Right lobe of liver (tissue), 4 donors: ENCODE results near the gene GID8.
"Not testable (repeated sequence)": the region's sequence is repeated elsewhere in the genome, so short reads cannot be mapped to it uniquely, and the experiment has no call there.

ENCODE experiments used
- POLR2A ChIP-seq: fragments of 450-650 bp; IDR thresholded peaks from one replicate; pipeline ENCODE4 v1.6.1; 2017; ENCODE audit warnings: antibody characterized with exemption, mild to moderate bottlenecking
- TF ChIP-seq, protein P1 (sequence below), 4 donors: fragments of 200-600 bp in 3 of 4; fragments of 450-650 bp in 1 of 4; IDR thresholded peaks; one replicate each; pipeline versions ENCODE4 v1.5.1 to v1.8.0; 2016 to 2022; ENCODE audit warnings: antibody characterized with exemption in 4 of 4, mild to moderate bottlenecking in 2 of 4
- donor health status: DM: no; HTN: no; CAD: no.
- donor health status: DM: no; HTN: no; CAD: no.
- donor health status: DM: no; HTN: yes; CAD: no.

DNA sequence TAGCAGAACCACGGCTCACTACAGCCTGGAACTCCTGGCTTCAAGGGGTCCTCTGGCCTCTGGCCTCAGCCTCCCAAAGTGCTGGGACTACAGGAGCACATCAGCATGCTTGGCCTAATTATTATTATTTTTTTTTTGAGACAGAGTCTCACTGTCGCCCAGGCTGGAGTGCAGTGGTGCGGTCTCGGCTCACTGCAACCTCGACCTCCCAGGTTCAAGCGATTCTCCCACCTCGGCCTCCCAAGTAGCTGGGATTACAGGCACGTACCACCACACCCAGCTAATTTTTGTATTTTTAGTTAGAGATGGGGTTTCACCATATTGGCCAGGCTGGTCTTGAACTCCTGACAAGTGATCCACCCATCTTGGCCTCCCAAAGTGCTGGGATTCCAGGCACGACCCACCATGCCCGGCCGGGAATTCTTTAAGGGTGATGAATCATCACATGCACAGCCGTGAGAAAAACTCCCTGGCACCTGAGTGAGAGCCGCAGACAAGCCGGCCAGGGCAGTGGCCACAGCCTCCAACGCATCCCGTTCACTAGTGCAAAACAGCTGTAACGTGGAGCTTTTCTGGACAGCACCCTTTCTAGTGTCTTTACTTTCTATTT, 14.8 kb upstream of the GID8 start:
- TF ChIP-seq, protein P1, sequence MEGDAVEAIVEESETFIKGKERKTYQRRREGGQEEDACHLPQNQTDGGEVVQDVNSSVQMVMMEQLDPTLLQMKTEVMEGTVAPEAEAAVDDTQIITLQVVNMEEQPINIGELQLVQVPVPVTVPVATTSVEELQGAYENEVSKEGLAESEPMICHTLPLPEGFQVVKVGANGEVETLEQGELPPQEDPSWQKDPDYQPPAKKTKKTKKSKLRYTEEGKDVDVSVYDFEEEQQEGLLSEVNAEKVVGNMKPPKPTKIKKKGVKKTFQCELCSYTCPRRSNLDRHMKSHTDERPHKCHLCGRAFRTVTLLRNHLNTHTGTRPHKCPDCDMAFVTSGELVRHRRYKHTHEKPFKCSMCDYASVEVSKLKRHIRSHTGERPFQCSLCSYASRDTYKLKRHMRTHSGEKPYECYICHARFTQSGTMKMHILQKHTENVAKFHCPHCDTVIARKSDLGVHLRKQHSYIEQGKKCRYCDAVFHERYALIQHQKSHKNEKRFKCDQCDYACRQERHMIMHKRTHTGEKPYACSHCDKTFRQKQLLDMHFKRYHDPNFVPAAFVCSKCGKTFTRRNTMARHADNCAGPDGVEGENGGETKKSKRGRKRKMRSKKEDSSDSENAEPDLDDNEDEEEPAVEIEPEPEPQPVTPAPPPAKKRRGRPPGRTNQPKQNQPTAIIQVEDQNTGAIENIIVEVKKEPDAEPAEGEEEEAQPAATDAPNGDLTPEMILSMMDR (IDR thresholded peaks at IDR 0.05) = not testable (repeated sequence)
- TF ChIP-seq POLR2A = peak; percentile 32
